Liver (tissue), 3 donors: ENCODE results near the gene MSL1.

Experiments used
- NR2F2 ChIP-seq: IDR thresholded peaks from 2 replicates; pipeline ENCODE4 v1.6.1; 2016; ENCODE audit warnings: antibody characterized with exemption
- YY1 ChIP-seq: IDR thresholded peaks from 2 replicates; pipeline ENCODE4 v1.6.1; 2016; ENCODE audit warnings: antibody characterized with exemption, mild to moderate bottlenecking
- TF ChIP-seq, protein P1 (sequence below): fragments of 150-350 bp; IDR thresholded peaks from 2 replicates; pipeline ENCODE4 v1.5.1; 2017; ENCODE audit warnings: improper control_type of control experiment, low read depth, low read length; ENCODE audit not compliant: missing input control
- donor health status: healthy.
- donor health status: healthy.

DNA sequence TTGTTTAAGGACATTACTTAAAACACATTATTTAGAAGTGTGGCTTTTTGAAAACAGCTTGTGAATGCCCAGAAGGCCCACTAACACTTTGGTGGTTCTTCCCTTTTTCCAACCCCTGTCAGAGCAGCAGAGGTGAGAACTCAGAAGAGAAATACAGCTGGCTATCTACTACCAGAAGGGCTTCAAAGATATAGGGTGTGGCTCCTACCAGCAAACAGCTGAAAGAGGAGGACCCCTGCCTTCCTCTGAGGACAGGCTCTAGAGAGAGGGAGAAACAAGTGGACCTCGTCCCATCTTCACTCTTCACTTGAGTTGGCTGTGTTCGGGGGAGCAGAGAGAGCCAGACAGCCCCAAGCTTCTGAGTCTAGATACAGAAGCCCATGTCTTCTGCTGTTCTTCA lies 48.6 kb downstream of the MSL1 start:
- no peak for TF ChIP-seq YY1
- TF ChIP-seq, protein P1, sequence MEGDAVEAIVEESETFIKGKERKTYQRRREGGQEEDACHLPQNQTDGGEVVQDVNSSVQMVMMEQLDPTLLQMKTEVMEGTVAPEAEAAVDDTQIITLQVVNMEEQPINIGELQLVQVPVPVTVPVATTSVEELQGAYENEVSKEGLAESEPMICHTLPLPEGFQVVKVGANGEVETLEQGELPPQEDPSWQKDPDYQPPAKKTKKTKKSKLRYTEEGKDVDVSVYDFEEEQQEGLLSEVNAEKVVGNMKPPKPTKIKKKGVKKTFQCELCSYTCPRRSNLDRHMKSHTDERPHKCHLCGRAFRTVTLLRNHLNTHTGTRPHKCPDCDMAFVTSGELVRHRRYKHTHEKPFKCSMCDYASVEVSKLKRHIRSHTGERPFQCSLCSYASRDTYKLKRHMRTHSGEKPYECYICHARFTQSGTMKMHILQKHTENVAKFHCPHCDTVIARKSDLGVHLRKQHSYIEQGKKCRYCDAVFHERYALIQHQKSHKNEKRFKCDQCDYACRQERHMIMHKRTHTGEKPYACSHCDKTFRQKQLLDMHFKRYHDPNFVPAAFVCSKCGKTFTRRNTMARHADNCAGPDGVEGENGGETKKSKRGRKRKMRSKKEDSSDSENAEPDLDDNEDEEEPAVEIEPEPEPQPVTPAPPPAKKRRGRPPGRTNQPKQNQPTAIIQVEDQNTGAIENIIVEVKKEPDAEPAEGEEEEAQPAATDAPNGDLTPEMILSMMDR: no peak
- TF ChIP-seq NR2F2: no peak
